ENCODE measurements around the gene RAB3IP.
"Not testable (repeated sequence)": the region's sequence is repeated elsewhere in the genome, so short reads cannot be mapped to it uniquely, and the experiment has no call there.

RAB3IP gene

GRCh38 chr12:69836015-69836414 lies 97.4 kb downstream of the RAB3IP start:
- DNase-seq (ENCODE audit: low read depth): no peak

GRCh38 chr12:69837191-69837590 lies 98.5 kb downstream of the RAB3IP start:
- no peak for DNase-seq (ENCODE audit: low read depth)

- no peak for DNase-seq (ENCODE audit: low read depth)
Observed at GRCh38 chr12:69837657-69838415, 99.2 kb downstream of the RAB3IP start.

- no peak for DNase-seq (ENCODE audit: low read depth)
Observed at GRCh38 chr12:69840727-69841126, 102.1 kb downstream of the RAB3IP start.

- no peak for DNase-seq (ENCODE audit: low read depth)
Observed at GRCh38 chr12:69843608-69844007, 104.9 kb downstream of the RAB3IP start.

GRCh38 chr12:69844416-69844815 lies 105.8 kb downstream of the RAB3IP start:
- no peak for DNase-seq (ENCODE audit: low read depth)

GRCh38 chr12:69844836-69845235 lies 106.2 kb downstream of the RAB3IP start:
- DNase-seq (ENCODE audit: low read depth): no peak

GRCh38 chr12:69846976-69847375 lies 108.3 kb downstream of the RAB3IP start:
- DNase-seq (ENCODE audit: low read depth): no peak

GRCh38 chr12:69851976-69852375 lies 113.3 kb downstream of the RAB3IP start:
- DNase-seq (ENCODE audit: low read depth): no peak

- DNase-seq (ENCODE audit: low read depth): not testable (repeated sequence)
Observed at GRCh38 chr12:69853176-69853961, 114.7 kb downstream of the RAB3IP start.

GRCh38 chr12:69866698-69867097 lies 128.0 kb downstream of the RAB3IP start:
- DNase-seq (ENCODE audit: low read depth): no peak

- no peak for DNase-seq (ENCODE audit: low read depth)
Observed at GRCh38 chr12:69868695-69869094, 130.0 kb downstream of the RAB3IP start.

GRCh38 chr12:69872804-69873203 lies 134.1 kb downstream of the RAB3IP start:
- DNase-seq (ENCODE audit: low read depth): no peak

Data from activated T-helper 1 cell treated with Interleukin-2 at 50 U/mL for 16 hours (primary cell).